ENCODE results near the gene ADAMTS12. TPM values are rescaled to one million over a fixed set of nuclear protein-coding genes. Genes with fewer than 3 reads are reported as not detected.

The ADAMTS12 gene
- total RNA-seq, 1 donor from 2014 or later, result 2.1 TPM

DNA sequence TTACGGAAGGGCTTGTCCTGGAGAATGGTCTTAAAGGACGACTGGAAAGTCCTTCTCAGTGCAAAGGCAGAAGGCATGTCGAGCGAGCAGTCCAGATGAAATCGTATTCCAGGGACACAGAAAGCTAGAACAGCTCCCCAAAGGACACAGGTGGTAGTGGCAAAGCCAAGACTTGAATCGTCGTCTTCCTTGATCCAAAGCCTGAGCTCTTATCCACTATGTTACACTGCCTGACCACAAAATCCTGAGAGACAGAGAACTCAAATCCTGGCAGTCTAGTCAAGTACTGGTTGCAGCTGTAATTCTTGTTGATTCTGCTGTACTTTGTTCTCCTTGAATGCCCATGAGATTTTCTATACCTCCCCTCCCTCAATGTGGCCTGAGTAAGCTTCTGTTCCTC lies 252.3 kb downstream of the ADAMTS12 start:
- intact Hi-C loops (cut with DNase I), result no loop called here
- ATAC-seq, result peak; percentile 20
- DNase-seq (ENCODE audit: missing footprints), result no peak

DNA sequence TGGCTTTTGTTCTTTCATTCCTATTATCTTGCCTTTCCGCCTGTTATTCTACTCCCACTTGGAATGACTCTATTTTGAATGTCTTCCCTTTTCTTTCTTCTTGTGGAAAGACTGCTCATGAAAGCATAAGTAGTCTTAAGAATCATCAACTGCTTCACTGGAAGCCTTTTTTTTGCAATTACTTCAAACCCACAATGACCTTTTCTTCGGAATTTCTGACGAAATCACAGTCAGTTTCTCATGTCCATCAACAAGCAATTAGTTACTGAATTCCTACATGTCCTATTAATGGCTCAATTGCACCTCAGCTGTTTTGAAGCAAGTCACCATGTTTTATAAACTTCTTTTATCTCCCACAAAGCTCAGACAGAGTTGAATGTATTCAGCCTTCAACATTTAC lies 254.8 kb downstream of the ADAMTS12 start:
- no peak for ATAC-seq
- intact Hi-C loops (cut with DNase I), result no loop called here
- no peak for DNase-seq (ENCODE audit: missing footprints)

DNA sequence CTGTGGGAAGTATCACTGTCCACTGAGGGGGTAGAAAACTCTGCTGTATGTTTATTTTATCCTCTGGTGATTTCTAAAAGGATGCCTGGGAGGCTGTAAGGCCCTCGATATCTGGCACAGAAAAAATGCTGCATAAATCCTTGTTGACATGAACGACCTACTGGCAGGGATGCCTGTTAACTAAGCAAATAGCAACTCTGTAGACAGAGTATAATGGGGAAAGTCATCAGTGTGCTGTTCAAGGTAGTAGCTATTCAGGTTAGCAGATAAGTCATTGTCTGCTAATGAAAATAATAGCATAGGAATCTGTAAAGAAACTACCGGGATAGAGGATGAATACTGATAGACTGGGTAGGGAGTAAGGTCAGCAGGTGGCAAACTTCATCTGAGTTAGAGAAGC lies 256.2 kb downstream of the ADAMTS12 start:
- DNase-seq (ENCODE audit: missing footprints) (no peak), ATAC-seq (no peak)
- intact Hi-C loops (cut with DNase I), result no loop called here

DNA sequence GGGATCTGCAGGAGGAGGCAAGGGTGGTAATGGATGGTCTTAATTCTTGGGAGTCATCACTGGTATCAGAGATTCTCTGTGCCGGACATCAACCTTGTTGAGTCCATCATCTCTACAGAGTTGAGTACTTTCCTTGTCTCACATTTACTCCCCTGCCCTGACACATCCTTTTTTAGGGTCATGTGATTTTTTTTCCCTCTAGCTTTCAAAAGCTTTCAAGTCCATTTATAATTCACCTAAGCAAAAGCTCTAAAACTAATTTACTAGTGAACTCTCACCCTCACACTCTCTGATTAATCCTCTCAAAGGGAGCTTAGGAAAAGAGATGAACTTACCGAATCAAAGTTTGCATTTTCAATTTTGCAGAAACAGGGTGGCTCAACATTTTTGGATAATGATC lies 258.1 kb downstream of the ADAMTS12 start:
- no peak for ATAC-seq
- DNase-seq (ENCODE audit: missing footprints), result no peak
- intact Hi-C loops (cut with DNase I), result no loop called here

DNA sequence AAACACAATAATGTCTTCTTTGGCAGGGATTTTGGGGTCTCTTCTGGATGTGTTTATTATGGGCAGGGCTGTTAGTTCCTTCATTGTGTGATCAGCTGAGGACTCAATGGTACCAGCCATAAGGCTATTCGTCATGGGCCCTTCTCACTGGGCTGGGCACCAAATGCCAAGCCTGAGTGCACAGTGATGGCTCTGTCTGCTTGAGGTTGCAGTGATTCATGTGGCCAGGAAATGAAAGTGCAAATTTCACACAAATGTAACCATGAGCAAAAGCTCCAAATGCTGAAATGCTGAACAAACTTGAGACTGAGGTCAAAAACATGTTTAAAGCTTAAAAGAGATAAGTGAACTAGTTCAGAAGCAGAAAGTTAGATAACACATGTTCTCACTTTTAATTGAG lies 260.0 kb downstream of the ADAMTS12 start:
- intact Hi-C loops (cut with DNase I), result no loop called here
- ATAC-seq (no peak), DNase-seq (ENCODE audit: missing footprints) (no peak)

DNA sequence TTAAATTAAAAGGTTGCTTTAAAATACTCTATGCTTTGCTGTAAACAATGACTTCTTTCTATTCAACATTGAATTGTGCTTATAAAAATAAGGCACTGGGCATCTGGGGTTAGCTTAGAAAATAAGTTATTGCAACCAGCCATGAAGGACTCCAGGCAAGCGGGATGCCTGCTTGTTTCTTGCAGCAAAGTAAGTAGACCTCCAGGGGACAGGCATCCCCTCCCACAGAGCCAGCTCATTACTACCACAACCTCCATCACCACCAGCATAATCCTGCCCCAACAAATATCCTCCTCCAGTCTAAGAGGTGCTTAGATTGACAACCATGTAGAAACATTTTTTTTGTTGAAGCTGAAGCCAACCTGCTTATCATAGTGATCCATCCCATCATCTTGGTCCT lies 260.7 kb downstream of the ADAMTS12 start:
- DNase-seq (ENCODE audit: missing footprints) (no peak), ATAC-seq (no peak)
- intact Hi-C loops (cut with DNase I), result no loop called here

DNA sequence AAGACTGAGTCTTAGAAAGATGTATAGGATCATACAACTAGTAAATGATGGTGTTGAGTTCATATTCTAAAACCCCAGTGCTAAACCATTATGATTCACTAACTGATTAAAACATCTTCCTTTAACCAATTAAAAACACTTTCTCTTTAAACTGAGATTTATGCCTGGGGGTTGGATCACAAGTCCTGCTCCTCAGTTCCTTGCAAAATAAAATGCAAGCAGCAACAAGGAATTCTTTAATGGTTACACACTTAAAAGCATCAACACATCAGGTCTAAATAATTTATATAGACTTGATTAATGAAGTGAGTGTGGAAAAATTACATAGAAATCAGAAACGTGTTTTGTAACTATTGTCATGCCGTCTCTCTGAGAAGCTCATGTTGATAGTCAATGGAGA lies 261.8 kb downstream of the ADAMTS12 start:
- intact Hi-C loops (cut with DNase I), result no loop called here
- DNase-seq (ENCODE audit: missing footprints), result no peak
- ATAC-seq, result no peak

DNA sequence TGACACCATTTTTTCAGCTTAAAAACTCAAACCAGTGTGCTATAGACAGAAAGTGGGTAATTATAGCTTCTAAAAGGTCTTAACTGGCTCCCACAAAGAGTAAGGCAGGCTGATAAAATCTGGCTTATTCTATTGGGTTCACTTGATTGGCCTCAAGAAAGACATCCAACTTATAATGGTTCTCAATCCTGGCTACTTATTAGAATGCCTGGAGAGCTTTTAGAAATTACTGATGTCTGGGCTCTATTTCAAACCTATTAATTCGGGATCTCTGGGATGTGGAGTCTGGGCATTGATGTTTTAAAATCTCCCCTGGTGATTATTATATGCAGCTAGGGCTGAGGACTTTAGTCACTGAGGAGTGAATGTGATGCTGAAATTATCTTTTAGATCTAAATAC lies 263.0 kb downstream of the ADAMTS12 start:
- ATAC-seq, result no peak
- intact Hi-C loops (cut with DNase I), result no loop called here
- DNase-seq (ENCODE audit: missing footprints), result no peak

DNA sequence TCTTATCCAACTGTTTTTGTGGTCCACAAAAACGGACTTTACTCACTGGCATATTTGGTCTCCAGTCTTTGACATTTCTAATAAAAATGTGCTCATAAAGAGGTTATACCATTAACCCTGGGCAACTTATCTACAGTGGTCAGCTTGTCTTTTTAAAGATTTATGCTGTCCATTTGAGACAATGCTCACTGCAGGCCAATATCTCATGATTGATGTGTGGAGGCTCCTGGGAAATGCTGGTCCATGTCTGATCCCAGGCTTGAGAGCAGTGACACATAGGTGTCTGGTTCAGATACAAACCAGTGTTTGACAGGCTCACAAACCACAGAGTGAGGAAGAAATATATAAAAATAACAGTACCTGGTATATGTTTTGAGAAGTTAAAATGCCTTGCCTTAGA lies 270.3 kb downstream of the ADAMTS12 start:
- ATAC-seq (no peak), DNase-seq (ENCODE audit: missing footprints) (no peak)
- intact Hi-C loops (cut with DNase I), result no loop called here

DNA sequence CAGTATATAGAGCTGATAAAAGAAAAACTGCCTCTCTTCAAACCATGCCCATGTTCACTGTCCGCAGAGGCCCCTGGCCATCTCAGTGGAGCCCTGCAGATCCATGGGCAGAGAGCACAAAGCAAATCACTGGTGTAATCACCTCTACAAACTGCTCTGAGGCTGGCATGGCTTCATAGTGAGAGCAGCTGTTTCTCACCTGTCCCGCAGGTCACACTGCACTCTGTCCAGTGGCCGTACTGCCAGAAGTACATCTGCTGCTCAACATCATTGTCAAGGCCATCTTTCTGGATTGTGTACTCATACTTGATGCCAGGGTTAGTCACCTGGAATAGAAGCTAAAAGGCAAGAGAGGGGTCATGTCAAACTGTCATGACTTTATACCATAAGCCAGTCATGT lies 277.8 kb downstream of the ADAMTS12 start:
- DNase-seq (ENCODE audit: missing footprints), result no peak
- ATAC-seq, result no peak
- intact Hi-C loops (cut with DNase I), result no loop called here

DNA sequence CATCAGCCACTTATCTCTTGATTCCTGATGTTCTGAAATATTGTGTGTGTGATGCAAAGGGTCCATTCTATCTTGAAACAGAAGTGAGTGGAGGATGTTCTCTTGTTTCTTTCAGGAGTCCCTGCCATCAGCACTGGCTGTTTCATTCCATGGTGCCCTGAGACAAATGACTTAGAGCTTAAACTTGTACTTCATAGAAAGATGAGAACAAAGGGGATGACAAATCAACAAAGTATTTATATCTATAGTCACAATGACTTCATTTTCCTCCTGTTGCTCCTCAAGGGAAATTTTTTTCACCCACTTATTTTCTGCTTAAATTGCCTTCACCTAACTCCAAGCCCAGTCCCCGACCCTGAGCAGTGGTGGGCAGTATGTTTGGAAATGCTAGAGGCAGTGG lies 279.4 kb downstream of the ADAMTS12 start:
- no peak for ATAC-seq
- DNase-seq (ENCODE audit: missing footprints), result no peak
- intact Hi-C loops (cut with DNase I), result no loop called here

DNA sequence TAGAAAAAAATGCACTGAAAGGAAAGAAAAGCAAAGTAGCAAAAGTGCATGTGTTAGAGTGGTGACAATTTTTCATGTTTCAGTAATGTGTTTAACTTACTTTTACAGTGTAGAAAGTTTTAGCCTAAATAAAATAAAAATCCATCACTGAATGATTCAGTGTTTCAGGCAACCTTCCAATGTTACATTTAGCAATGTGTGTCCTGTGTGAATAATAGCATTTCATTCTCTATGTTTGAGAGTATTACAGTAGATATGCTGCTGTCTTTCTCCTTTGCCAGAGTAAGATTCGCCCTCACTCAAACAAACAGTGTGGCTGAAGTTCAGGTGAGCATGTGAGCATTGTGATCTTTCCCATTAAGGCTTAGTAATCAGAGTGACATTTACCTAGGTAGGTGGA lies 279.9 kb downstream of the ADAMTS12 start:
- intact Hi-C loops (cut with DNase I), result no loop called here
- ATAC-seq (no peak), DNase-seq (ENCODE audit: missing footprints) (no peak)

DNA sequence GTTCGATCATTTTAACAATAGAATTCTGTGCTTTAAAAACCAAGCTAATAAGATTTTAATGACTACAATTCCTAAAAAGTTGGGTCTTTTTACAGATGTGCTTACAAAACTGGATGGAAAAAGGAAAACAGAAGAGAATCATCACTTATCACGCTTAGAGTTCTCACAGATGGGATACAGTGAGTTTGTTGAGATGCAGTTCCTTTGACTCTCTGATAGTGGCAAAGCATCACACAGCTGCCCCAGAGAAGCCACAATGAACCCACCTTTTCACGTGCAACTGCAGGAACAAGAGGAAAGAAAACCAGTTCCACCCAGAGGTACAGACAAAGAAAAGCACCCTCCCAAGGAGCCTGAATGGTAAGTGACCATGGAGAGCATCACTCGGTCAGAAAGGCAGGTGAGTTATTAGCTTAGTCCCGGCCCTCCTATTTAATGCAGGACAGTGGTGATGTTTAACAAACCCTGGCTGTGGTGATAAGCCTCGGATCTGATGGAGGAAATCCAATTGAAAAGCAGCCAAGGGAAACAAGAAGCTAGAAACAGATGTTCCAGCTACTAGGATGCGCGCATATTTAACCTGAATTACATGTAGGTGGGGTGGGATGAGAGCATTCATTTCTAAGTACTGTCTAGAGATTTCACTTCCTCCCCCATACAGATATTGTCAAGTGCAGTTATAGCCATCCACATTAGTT lies 283.3 kb downstream of the ADAMTS12 start:
- DNase-seq (ENCODE audit: missing footprints), result no peak
- intact Hi-C loops (cut with DNase I), result no loop called here
- ATAC-seq, result no peak

DNA sequence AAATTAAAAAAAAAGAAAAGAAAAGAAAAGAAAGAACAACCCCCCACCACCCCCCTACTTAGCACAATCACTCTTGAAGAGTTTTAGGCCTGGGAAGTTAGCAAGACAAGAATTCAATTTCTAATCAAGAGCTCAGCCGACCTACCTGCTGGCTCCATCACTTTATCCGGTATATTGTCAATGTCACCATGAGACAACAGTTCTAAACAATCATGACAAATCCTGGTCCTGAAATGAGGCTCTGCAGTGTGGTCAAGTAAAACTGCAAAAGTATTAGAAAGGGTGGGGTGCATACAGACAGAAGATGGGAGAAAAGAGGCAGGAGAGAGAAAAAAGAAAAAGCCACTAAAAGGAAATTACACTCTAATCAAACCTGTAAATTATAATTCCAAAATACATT lies 287.3 kb downstream of the ADAMTS12 start:
- intact Hi-C loops (cut with DNase I), result no loop called here
- DNase-seq (ENCODE audit: missing footprints), result no peak
- ATAC-seq, result no peak

DNA sequence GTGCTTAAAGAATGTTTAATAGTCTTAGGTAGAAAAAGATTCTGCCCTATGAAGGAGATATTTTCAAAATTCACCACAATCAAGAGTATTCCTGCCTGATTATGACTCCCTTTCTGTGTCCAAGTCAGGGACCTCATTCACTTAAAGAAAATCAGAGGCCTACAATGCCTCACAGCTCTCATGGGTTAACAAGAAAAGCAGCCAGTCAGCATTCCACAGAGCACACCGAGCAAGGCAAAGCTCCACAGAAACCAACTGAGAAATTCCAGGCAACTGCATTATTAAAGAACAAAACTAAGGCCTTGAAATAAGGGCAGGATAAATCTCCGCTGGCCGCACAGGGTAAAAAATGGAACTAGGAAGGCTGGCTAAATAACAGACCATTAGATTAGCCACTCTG lies 289.9 kb downstream of the ADAMTS12 start:
- DNase-seq (ENCODE audit: missing footprints) (no peak), ATAC-seq (no peak)
- intact Hi-C loops (cut with DNase I), result no loop called here

DNA sequence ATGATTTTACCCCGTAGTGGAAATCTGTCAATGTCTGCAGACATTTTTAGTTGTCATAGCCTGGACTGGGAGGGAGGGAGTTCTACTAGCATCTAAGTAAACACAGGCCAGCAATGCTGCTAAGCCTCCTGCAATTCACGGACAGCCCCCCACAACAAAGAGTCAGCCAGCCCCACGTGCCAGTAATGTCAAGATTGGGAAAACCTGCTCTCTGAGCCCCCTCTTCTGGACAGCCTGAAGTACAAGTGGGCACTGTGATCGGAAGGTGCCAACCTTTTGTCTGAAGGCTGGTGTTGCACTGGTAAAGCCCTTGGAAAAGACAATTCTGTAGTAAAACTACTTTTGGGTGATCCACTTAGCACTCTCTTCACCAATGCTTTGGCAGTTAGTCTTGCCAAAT lies 296.5 kb downstream of the ADAMTS12 start:
- intact Hi-C loops (cut with DNase I), result no loop called here
- no peak for DNase-seq (ENCODE audit: missing footprints)
- no peak for ATAC-seq

DNA sequence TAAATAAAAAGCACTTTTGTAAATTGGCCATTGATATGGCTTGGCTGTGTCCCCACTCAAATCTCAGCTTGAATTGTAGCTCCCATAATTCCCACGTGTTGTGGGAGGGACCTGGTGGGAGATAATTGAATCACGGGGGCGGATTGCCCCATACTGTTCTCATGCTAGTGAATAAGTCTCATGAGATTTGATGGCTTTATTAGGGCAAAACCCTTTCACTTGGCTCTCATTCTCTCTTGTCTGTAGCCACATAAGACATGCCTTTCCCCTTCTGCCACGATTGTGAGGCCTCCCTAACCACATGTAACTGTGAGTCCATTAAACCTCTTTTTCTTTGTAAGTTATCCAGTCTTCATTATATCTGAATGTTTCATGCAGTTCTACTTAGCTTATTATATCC lies 297.8 kb downstream of the ADAMTS12 start:
- intact Hi-C loops (cut with DNase I), result no loop called here
- DNase-seq (ENCODE audit: missing footprints) (no peak), ATAC-seq (no peak)

DNA sequence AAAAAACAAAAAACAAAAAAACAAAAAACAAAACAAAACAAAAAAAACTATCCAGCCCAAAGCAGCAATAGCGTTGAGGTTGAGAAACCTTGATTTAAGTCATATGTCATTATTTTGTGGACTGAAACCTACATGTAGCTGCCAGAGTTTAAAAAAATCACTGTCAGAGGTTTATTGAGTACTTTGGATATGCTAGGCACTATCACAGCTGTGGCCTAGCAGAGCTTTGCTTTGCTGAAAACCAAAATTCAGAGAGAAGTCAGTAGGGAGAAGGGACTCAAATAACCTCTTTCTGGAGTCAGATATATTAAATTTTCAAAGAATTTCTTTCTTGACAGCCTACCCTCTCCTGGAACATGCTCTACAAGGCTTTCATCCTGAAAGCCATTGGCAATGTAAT lies 299.5 kb downstream of the ADAMTS12 start:
- no peak for DNase-seq (ENCODE audit: missing footprints)
- intact Hi-C loops (cut with DNase I), result no loop called here
- ATAC-seq, result no peak

DNA sequence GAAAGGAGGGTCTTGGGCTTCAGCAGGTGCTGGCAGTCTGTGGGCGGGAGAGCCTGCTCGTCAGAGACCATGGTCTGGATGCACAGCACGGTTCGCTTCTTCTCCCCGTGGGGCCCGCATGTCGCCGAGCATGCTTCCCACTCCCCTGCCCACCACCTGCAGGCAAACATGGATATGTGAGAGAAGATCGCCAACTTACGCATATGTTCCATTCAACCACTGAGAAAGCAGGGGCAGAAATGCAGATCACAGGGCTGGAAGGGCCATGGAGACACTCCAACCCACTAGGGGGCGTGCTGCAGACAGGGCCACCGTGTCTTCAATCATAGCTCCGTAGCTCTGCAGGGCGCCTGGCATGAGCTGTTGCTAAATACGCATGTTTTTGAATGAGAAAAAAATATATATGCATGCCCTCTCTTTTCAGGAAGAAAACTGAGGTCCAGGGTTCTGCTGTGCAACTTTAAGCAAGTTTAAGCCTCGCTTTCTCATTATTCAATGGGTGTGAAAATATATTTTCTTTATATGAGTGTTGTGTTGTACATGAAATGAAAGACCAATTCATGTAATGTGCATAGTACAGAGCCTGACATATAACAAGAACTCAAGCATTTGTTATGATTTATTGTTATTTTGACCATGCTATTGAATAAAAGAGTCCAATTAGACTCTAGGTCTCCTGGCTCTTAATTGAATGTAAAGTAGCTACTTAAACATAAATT lies 303.0 kb downstream of the ADAMTS12 start:
- DNase-seq (ENCODE audit: missing footprints), result no peak
- no peak for ATAC-seq
- intact Hi-C loops (cut with DNase I), result no loop called here

DNA sequence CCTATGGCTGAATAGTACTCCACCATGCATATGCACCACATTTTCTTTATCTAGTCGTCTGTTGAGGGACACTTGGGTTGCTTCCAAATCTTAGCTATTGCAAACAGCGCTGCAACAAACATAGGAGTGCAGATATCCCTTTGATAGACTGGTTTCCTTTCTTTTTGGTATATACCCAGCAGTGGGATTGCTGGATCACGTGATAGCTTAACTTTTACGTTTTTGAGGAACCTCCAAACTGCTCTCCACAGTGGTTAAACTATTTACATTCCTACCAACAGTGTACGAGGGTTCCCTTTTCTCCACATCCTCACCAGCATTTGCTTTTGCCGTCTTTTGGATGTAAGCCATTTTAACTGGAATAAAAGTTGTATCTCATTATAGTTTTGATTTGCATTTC lies 308.5 kb downstream of the ADAMTS12 start:
- intact Hi-C loops (cut with DNase I), result no loop called here
- DNase-seq (ENCODE audit: missing footprints) (no peak), ATAC-seq (no peak)

DNA sequence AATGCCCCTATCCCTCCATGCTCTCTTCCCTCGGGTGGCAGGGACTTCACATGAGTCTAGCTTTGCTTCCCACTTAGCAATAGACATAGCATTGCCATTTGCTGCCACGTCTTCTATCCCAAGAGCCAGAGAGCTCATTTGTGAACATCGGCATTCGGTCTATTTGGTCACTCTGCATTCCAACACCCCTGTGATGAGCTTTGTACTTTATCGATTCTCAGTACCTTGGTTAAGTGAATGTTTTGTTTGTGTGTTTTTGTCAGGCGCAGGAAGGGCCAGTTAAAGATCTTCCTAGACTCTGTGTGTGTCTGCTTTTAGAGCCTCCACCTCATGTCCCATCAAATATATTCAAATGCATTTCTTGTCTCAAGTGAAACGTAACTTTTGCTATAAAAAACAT lies 309.4 kb downstream of the ADAMTS12 start:
- no peak for DNase-seq (ENCODE audit: missing footprints)
- intact Hi-C loops (cut with DNase I), result no loop called here
- ATAC-seq, result no peak

Measured in Right ventricle myocardium inferior (tissue), 1 donor.